ENCODE results near the gene HPRT1.
"Not testable (repeated sequence)": the region's sequence is repeated elsewhere in the genome, so short reads cannot be mapped to it uniquely, and the experiment has no call there.

The HPRT1 gene

GRCh38 chrX:134460005-134460861 is at the start of gene HPRT1:
HPRT1 (plus strand) TSS chrX:134460165; CDS start chrX:134460312, 147 bp downstream.
- peak; percentile 91 for DNase-seq

- no peak for DNase-seq
Measured at GRCh38 chrX:134416087-134416486, 43.9 kb upstream of the HPRT1 start.

DNA sequence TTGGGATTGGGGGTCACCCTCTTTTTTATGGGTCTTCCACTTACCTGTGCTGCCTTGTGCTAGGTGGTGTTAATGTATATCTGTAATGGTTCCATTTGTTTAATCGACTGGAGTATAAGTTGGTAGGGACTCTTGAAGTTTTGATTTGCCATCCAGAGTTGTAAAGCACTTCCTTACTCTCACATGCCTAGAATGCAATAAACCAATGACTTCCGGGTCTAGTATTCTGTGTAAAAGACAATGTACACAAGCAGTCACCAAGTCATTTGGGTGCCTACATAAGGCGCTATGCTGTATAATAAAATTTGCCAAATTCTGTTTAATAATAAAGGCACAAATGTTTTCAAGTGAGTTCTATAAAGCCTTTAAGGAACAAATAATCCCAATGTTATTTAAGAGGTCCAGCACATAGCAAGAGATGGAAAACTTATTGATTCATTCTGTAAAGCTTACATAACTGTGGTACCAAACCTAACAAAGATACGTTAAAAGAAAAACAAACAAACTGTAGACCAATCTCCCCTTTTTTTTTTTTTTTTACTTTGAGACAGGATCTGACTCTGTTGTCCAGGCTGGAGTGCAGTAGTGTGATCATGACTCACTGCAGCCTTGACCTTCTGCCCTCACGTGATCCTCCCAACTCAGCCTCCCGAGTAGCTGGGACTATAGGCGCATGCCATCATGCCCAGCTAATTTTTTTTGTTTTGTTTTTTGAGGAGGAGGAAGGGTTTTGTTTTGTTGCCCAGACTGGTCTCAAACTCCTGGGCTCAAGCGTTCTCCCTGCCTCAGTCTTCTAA is 41.5 kb upstream of the HPRT1 start:
- DNase-seq: no peak

DNA sequence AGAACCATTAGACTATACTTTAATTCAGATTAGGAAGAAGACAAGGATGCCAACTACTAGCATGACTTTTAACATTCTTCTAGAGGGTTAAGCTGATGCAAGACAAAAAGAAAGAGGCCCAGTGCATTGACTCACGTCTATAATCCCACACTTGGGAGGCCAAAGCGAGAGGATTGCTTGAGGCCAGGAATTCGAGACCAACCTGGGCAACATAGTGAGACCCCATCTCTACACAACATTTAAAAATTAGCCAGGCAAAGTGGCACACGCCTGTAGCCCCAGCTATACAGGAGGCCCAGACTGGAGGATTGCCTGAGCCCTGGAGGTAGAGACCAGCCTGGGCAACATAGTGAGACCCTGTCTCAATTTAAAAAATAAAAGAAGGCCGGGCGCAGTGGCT is 40.2 kb upstream of the HPRT1 start:
- no peak for DNase-seq

GRCh38 chrX:134423606-134424005 is 36.4 kb upstream of the HPRT1 start:
- DNase-seq: no peak

GRCh38 chrX:134426281-134426680 is 33.7 kb upstream of the HPRT1 start:
- no peak for DNase-seq

GRCh38 chrX:134431894-134432293 is 28.1 kb upstream of the HPRT1 start:
- DNase-seq: no peak

- DNase-seq: no peak
Measured at GRCh38 chrX:134435894-134436293, 24.1 kb upstream of the HPRT1 start.

GRCh38 chrX:134443020-134443419 is 16.9 kb upstream of the HPRT1 start:
- DNase-seq: no peak

DNA sequence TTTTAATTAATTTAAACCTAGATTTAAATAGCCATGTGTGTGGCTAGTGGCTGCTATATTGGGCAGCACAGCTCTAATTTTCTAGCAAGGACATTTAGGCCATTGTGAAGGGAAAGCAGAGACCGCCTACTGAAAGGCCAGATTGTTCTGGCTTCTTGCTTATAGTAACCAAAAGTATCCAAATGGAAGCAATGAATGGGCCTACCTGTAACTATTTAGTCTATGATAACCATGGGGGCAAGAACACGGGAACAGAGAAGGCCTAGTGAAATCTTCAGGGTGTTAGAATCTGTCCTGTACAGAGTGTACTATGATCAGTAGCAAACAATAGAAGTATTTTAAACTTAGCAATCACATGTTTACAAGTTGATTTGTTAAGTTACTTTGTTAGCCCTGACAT is 16.5 kb upstream of the HPRT1 start:
- no peak for DNase-seq

DNA sequence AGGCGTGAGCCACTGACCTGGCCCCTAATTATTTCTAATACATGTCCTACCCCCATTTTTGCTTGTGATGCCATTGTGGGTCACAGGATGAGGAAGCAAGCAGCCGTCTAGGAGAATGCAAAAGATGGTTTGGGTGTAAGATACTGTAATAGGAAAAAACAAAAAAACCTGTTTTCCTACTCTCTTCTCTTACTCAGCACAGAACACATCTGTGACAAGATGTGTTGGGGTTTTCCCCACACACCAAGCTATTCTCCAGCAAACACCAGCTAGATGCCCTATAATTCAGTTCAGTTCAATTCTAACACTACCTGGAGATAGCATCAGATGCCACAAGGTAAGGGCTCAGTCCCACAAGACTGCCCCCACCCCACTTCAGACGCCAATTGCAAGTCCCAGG is 15.3 kb upstream of the HPRT1 start:
- no peak for DNase-seq

GRCh38 chrX:134452596-134452995 is 7.4 kb upstream of the HPRT1 start:
- no peak for DNase-seq

DNA sequence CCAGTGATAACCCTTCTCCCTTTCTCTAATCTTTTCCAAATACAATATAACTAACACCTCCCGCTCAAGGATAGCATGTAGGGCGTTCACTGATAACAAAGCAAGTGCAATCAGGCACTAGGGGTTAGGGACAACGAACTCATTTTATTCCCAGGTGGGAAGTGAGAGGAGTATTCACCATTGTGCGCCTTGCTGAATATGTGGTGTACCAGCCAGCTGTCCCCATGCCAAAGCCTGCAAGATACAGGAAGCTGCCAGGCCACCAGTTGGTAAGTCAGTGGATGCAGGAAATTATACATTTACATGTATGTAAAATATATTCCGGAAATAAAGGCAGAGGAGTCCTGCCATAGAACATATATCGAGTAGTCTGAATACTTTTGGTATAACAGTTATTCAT is 6.3 kb upstream of the HPRT1 start:
- no peak for DNase-seq

DNA sequence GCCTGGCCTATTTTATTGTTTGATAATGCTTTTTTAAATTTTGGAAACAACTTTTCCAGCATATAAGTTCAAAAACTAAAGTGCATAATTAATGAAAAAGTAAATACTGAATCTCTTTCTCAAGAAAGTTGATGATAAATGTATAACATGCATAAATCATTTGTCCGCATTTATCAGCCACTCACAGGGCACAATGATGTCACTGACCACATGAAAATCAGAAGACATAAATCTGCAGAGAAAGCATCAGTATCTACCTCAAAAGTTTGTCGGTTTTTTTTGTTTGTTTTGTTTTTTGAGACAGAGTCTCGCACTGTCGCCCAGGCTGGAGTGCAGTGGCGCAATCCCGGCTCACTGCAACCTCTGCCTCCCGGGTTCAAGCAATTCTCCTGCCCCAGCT is 5.5 kb upstream of the HPRT1 start:
- no peak for DNase-seq

DNA sequence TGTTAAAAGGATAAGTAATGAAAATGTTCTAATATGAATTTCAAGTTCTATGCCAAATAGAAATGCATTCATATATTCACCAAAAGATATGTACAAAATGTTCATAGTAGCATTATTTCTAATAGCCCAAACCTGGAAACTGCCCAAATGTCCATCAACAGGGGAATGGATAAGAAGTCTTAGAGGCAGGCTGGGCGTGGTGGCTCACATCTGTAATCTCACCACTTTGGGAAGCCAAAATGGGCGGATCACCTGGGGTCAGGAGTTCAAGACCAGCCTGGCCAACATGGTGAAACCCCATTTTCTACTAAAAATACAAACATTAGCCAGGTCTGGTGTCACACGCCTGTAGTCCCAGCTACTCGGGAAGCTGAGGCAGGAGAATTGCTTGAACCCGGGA is 2.3 kb upstream of the HPRT1 start:
- DNase-seq: no peak

DNA sequence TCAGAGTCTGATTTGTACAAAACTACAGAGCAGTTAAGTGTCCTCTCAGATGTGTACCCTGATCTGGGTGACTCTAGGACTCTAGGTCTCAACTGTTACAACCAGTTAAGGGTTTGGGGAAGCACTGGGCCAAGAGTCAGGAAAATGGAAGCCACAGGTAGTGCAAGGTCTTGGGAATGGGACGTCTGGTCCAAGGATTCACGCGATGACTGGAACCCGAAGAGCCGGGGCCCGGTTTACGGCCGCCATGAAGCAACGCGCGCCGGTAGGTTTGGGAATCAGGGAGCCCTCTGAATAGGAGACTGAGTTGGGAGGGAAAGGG is 321 bp upstream of the HPRT1 start:
- DNase-seq: no peak

GRCh38 chrX:134460862-134461220 is 876 bp downstream of the HPRT1 start:
- no peak for DNase-seq

- DNase-seq: no peak
Measured at GRCh38 chrX:134461437-134461836, 1.5 kb downstream of the HPRT1 start.

GRCh38 chrX:134462927-134463326 is 3.0 kb downstream of the HPRT1 start:
- DNase-seq: no peak

DNA sequence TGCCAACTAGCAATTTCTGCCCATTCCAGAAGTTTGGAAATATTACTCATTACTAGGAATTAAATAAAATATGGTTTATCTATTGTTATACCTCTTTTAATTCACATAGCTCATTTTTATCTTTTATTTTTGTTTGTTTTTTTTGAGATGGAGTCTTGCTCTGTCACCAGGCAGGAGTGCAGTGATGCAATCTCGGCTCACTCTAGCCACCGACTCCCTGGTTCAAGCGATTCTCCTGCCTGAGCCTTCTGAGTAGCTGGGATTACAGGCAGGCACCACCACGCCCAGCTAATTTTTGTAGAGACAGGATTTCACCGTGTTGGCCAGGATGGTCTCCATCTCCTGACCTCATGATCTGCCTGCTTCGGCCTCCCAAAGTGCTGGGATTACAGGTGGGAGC is 4.5 kb downstream of the HPRT1 start:
- not testable (repeated sequence) for DNase-seq

DNA sequence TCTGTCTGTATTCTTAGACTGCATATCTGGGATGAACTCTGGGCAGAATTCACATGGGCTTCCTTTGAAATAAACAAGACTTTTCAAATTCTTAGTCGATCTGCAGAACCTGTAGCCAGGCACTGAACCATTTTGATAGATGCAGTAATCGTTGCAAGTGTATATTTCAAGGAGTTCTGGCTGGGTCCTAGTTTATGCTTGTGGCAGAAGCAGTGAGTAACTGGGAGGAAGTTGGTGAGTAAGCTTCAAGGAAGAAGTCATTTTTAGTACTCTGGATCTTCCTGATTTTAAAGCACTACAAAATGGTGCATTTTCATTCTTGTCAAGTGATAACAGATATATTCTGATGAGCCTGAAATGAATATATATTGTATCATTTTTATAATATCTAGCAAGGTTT is 9.5 kb downstream of the HPRT1 start:
- no peak for DNase-seq

- DNase-seq: no peak
Measured at GRCh38 chrX:134470013-134470412, 10.0 kb downstream of the HPRT1 start.

GRCh38 chrX:134472041-134472440 is 12.1 kb downstream of the HPRT1 start:
- no peak for DNase-seq

DNA sequence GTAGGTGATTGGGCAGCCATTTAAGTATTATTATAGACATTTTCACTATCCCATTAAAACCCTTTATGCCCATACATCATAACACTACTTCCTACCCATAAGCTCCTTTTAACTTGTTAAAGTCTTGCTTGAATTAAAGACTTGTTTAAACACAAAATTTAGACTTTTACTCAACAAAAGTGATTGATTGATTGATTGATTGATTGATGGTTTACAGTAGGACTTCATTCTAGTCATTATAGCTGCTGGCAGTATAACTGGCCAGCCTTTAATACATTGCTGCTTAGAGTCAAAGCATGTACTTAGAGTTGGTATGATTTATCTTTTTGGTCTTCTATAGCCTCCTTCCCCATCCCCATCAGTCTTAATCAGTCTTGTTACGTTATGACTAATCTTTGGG is 16.3 kb downstream of the HPRT1 start:
- DNase-seq: no peak

GRCh38 chrX:134478374-134478773 is 18.4 kb downstream of the HPRT1 start:
- DNase-seq: no peak

Data from right hindlimb (tissue), 1 donor.